HG03439 (cell line): Measurements from ENCODE around the gene HHLA2.
A peak's percentile ranks its signal among the peaks of the same experiment; 100 is the strongest.
"Not testable (repeated sequence)": the region's sequence is repeated elsewhere in the genome, so short reads cannot be mapped to it uniquely, and the experiment has no call there.

ENCODE experiments used
- ATAC-seq: cut with Tn5 transposase; IDR thresholded peaks from one replicate; pipeline ENCODE4 v1.9.1; 2021; ENCODE audit warnings: mild to moderate bottlenecking, moderate library complexity; ENCODE audit not compliant: unreplicated experiment

The HHLA2 gene

GRCh38 chr3:108296239-108296638 is at the start of gene HHLA2:
Gene HHLA2 (plus strand): TSS chr3:108296548. CDS start chr3:108351814, 55,266 bp downstream.
- ATAC-seq = no peak

- no peak for ATAC-seq
Observed at GRCh38 chr3:108250626-108251025, 45.7 kb upstream of the HHLA2 start.

GRCh38 chr3:108251265-108251664 is 45.1 kb upstream of the HHLA2 start:
- no peak for ATAC-seq

GRCh38 chr3:108251844-108252243 is 44.5 kb upstream of the HHLA2 start:
- ATAC-seq = no peak

GRCh38 chr3:108255131-108255530 is 41.2 kb upstream of the HHLA2 start:
- ATAC-seq = no peak

- ATAC-seq = not testable (repeated sequence)
Observed at GRCh38 chr3:108264534-108265298, 31.6 kb upstream of the HHLA2 start.

GRCh38 chr3:108268235-108268634 is 28.1 kb upstream of the HHLA2 start:
- not testable (repeated sequence) for ATAC-seq

GRCh38 chr3:108271626-108272025 is 24.7 kb upstream of the HHLA2 start:
- ATAC-seq = no peak

GRCh38 chr3:108279066-108279465 is 17.3 kb upstream of the HHLA2 start:
- ATAC-seq = not testable (repeated sequence)

- ATAC-seq = no peak
Observed at GRCh38 chr3:108280476-108280875, 15.9 kb upstream of the HHLA2 start.

- no peak for ATAC-seq
Observed at GRCh38 chr3:108281670-108282069, 14.7 kb upstream of the HHLA2 start.

- no peak for ATAC-seq
Observed at GRCh38 chr3:108283006-108283405, 13.3 kb upstream of the HHLA2 start.

GRCh38 chr3:108283989-108284388 is 12.4 kb upstream of the HHLA2 start:
- no peak for ATAC-seq

GRCh38 chr3:108285176-108285575 is 11.2 kb upstream of the HHLA2 start:
- ATAC-seq = no peak

GRCh38 chr3:108287146-108287545 is 9.2 kb upstream of the HHLA2 start:
- ATAC-seq = no peak

- not testable (repeated sequence) for ATAC-seq
Observed at GRCh38 chr3:108288193-108288592, 8.2 kb upstream of the HHLA2 start.

- no peak for ATAC-seq
Observed at GRCh38 chr3:108289159-108289558, 7.2 kb upstream of the HHLA2 start.

- peak; percentile 4 for ATAC-seq
Observed at GRCh38 chr3:108292450-108292849, 3.9 kb upstream of the HHLA2 start.

GRCh38 chr3:108292905-108293328 is 3.4 kb upstream of the HHLA2 start:
- ATAC-seq = peak; percentile 70

GRCh38 chr3:108293858-108294257 is 2.5 kb upstream of the HHLA2 start:
- ATAC-seq = peak; percentile 66

GRCh38 chr3:108295421-108296175 is 750 bp upstream of the HHLA2 start:
- ATAC-seq = no peak

- ATAC-seq = no peak
Observed at GRCh38 chr3:108297647-108298046, 1.3 kb downstream of the HHLA2 start.
